ENCODE measurements around the gene SDK2. TPM values are rescaled to one million over a fixed set of nuclear protein-coding genes. Genes with fewer than 3 reads are reported as not detected.
A peak's percentile ranks its signal among the peaks of the same experiment; 100 is the strongest.
"Not testable (repeated sequence)": the region's sequence is repeated elsewhere in the genome, so short reads cannot be mapped to it uniquely, and the experiment has no call there.

SDK2 gene
- total RNA-seq, 4 donors from 2014 or later, result 1.4 to 6.8 (median 3.3) TPM

- WGBS, result 7% methylated on average over 20 of the region's 21 CpGs
- DNase-seq (ENCODE audit: low spot score in 2 of 2), result no peak
- Histone ChIP-seq H3K9me3 (no peaks in the 10 kb centered on the region), H3K27me3 (no peaks in the 10 kb centered on the region), H3K4me1 (peaks cover 58% of the 10 kb centered on the region), H3K4me3 (peak overlapping the region; percentile 77), H3K27ac (peak overlapping the region; percentile 98), H3K36me3 (no peaks in the 10 kb centered on the region)
- TF ChIP-seq POLR2AphosphoS5 (IDR thresholded peaks at IDR 0.05) (no peak), EP300 (IDR thresholded peaks at IDR 0.05) (no peak)
Measured at GRCh38 chr17:73309727-73310596, 334.3 kb downstream of the SDK2 start.

- 56% methylated on average over 5 of the region's 5 CpGs for WGBS
- H3K27ac ChIP-seq, result peak overlapping the region; percentile 98
- DNase-seq (ENCODE audit: low spot score in 2 of 2), result not testable (repeated sequence)
Measured at GRCh38 chr17:73308959-73309358, 335.3 kb downstream of the SDK2 start.

GRCh38 chr17:73308017-73308823 is 336.0 kb downstream of the SDK2 start:
- H3K4me1 ChIP-seq, result peaks cover 75% of the 10 kb centered on the region
- TF ChIP-seq POLR2A (IDR thresholded peaks at IDR 0.05), result no peak
- peak in 2 of 3 donors; percentile 36 to 46 for TF ChIP-seq POLR2AphosphoS5 (IDR thresholded peaks at IDR 0.05)
- 28% methylated on average over 22 of the region's 23 CpGs for WGBS
- H3K4me3 ChIP-seq, result peak overlapping the region; percentile 77
- H3K27ac ChIP-seq, result peak overlapping the region; percentile 98
- H3K9me3 ChIP-seq, result no peaks in the 10 kb centered on the region
- H3K27me3 ChIP-seq, result no peaks in the 10 kb centered on the region
- H3K36me3 ChIP-seq, result no peaks in the 10 kb centered on the region
- DNase-seq (ENCODE audit: low spot score in 2 of 2), result peak in 1 of 2 donors; percentile 81

More at GRCh38 chr17:73308959-73309358, 335.3 kb downstream of the SDK2 start:
- Histone ChIP-seq H3K4me1 (peaks cover 68% of the 10 kb centered on the region), H3K4me3 (peak overlapping the region; percentile 77)
- not testable (repeated sequence) for H3K9me3 ChIP-seq, H3K27me3 ChIP-seq, H3K36me3 ChIP-seq

GRCh38 chr17:73307130-73307529 is 337.1 kb downstream of the SDK2 start:
- Histone ChIP-seq H3K4me3 (peak overlapping the region; percentile 77), H3K9me3 (no peaks in the 10 kb centered on the region), H3K4me1 (peaks cover 76% of the 10 kb centered on the region), H3K27me3 (no peaks in the 10 kb centered on the region), H3K27ac (peak overlapping the region; percentile 98), H3K36me3 (no peaks in the 10 kb centered on the region)
- TF ChIP-seq EP300 (IDR thresholded peaks at IDR 0.05), result no peak
- TF ChIP-seq POLR2AphosphoS5 (IDR thresholded peaks at IDR 0.05), result peak in 1 of 3 donors; percentile 33
- no peak for TF ChIP-seq CTCF (IDR thresholded peaks at IDR 0.05)
- no peak for TF ChIP-seq POLR2A (IDR thresholded peaks at IDR 0.05)
- DNase-seq (ENCODE audit: low spot score in 2 of 2), result no peak
- WGBS, result 25% methylated on average over 7 of the region's 9 CpGs

GRCh38 chr17:73305845-73306836 is 338.1 kb downstream of the SDK2 start:
- no peak for DNase-seq (ENCODE audit: low spot score in 2 of 2)
- TF ChIP-seq POLR2A (IDR thresholded peaks at IDR 0.05) (no peak), POLR2AphosphoS5 (IDR thresholded peaks at IDR 0.05) (no peak), CTCF (IDR thresholded peaks at IDR 0.05) (no peak), EP300 (IDR thresholded peaks at IDR 0.05) (no peak)
- Histone ChIP-seq H3K4me1 (peaks cover 85% of the 10 kb centered on the region), H3K36me3 (no peaks in the 10 kb centered on the region), H3K4me3 (peak overlapping the region; percentile 77), H3K27me3 (no peaks in the 10 kb centered on the region), H3K9me3 (no peaks in the 10 kb centered on the region), H3K27ac (peak overlapping the region; percentile 98)
- 44% methylated on average over 11 of the region's 11 CpGs for WGBS
